Measurements from ENCODE around the gene SAT1. TPM values are rescaled to one million over a fixed set of nuclear protein-coding genes. Genes with fewer than 3 reads are reported as not detected.

The SAT1 gene
- total and polyA plus RNA-seq, 4 donors: 269 to 481 (median 393) TPM

DNA sequence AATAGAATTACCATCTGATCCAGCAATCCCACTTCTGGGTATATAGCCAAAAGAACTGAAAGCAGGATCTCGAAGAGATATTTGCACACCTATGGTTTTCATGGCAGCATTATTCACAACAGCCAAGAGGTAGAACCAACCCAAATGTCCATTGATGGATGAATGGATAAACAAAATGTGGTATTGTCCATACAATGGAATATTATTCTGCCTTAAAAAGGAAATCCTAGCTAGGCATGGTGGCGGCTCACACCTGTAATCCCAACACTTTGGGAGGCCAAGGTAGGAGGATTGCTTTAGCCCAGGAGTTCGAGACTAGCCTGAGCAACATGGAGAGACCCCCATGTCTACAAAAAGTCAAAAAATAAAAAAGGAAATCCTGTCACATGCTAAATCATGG is 27.3 kb downstream of the SAT1 start:
- no peak for DNase-seq
- H3K27ac ChIP-seq (ENCODE audit: low read depth in 1 of 2, low read length in 2 of 2): no peak overlapping the region
- no peaks in the 10 kb centered on the region for H3K27me3 ChIP-seq (ENCODE audit: control insufficient read depth in 1 of 2, insufficient read depth in 2 of 2, low read length in 1 of 2)
- H3K9me3 ChIP-seq (ENCODE audit: control insufficient read depth, low read length): no peaks in the 10 kb centered on the region
- no peaks in the 10 kb centered on the region for H3K36me3 ChIP-seq (ENCODE audit: control insufficient read depth in 1 of 2, insufficient read depth in 2 of 2, low read length in 1 of 2)
- intact Hi-C loops (cut with DNase I): no loop called here
- H3K4me1 ChIP-seq (ENCODE audit: control insufficient read depth in 1 of 2, insufficient read depth in 2 of 2, low read length in 2 of 2): no peaks in the 10 kb centered on the region
- H3K4me3 ChIP-seq (ENCODE audit: low read length in 2 of 2): no peak overlapping the region
- no peak for ATAC-seq (ENCODE audit: low FRiP score)
- WGBS, 2 donors: 86 to 95% methylated on average over 3 of the region's 3 CpGs

DNA sequence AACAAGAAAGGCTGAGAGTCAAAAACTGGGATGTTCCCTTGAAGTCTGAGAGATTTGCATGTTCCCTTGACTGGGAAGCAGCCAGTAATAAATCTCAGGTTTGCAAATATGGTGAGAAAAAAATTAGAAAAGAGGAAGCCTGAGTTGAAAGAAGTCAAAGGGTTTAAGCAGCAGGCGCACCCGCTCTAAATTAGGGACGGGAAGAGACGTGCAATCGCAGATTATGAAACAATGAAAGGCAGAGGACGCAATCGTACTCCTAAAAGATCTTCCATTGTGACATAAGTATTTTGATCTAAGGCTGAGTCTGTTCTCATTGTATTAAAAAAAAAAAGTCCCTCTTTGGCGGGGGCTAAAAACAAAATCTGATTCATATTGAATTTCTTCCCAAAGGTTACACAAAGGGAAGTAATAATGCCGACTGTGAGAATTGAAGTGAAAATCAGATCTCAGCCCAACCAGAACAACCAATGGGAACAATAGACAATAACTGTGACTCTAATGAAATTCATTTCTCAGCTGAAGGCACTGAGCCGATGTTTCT is 28.2 kb downstream of the SAT1 start:
- ATAC-seq (ENCODE audit: low FRiP score): no peak
- no peaks in the 10 kb centered on the region for H3K9me3 ChIP-seq (ENCODE audit: control insufficient read depth, low read length)
- 66 to 81% methylated on average over 10 of the region's 10 CpGs for WGBS, 2 donors
- no peaks in the 10 kb centered on the region for H3K27me3 ChIP-seq (ENCODE audit: control insufficient read depth in 1 of 2, insufficient read depth in 2 of 2, low read length in 1 of 2)
- no peaks in the 10 kb centered on the region for H3K4me1 ChIP-seq (ENCODE audit: control insufficient read depth in 1 of 2, insufficient read depth in 2 of 2, low read length in 2 of 2)
- no peak overlapping the region for H3K4me3 ChIP-seq (ENCODE audit: low read length in 2 of 2)
- no peak for DNase-seq
- H3K27ac ChIP-seq (ENCODE audit: low read depth in 1 of 2, low read length in 2 of 2): no peak overlapping the region
- H3K36me3 ChIP-seq (ENCODE audit: control insufficient read depth in 1 of 2, insufficient read depth in 2 of 2, low read length in 1 of 2): no peaks in the 10 kb centered on the region
- intact Hi-C loops (cut with DNase I): no loop called here

DNA sequence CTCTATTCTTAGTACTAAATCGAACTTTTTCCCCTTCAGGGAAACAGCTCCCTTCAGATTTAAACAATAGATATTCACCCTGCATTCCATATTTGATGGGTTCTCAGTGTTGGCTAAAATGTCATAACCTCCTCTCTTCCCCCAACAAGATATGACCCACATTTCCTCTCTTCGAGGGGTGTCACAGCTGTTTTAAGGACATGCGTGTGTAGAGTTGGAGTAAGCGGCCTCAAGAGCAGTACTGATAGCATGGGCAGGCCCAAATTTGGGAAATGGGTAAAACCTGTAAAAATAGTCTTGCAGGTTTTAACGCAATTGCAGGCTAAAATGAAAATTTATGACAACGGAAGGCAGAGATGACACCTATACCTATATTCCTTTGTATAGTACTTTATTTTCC is 28.7 kb downstream of the SAT1 start:
- H3K27ac ChIP-seq (ENCODE audit: low read depth in 1 of 2, low read length in 2 of 2): no peak overlapping the region
- WGBS, 2 donors: 62 to 71% methylated on average over 6 of the region's 6 CpGs
- DNase-seq: no peak

DNA sequence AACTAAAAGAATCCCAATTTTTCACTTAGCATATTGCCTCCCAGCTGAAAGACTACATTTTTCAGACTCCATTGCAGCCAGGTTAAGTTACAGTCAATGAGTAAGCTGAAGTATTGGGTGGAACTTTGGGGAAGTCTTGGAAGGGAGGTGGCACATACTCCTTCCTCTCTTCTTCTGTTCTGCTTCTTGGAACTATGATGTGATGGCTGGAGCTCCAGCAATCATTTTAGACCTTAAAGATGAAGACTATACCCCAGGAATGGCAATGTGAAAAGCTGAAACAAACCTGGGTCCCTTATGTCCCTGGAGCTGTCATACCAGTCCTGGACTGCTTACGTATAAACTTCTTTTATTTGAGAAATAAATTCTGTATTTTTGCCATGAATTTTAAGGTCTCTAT is 30.8 kb downstream of the SAT1 start:
- Histone ChIP-seq H3K27ac (ENCODE audit: low read depth in 1 of 2, low read length in 2 of 2) (no peak overlapping the region), H3K27me3 (ENCODE audit: control insufficient read depth in 1 of 2, insufficient read depth in 2 of 2, low read length in 1 of 2) (no peaks in the 10 kb centered on the region), H3K36me3 (ENCODE audit: control insufficient read depth in 1 of 2, insufficient read depth in 2 of 2, low read length in 1 of 2) (no peaks in the 10 kb centered on the region), H3K9me3 (ENCODE audit: control insufficient read depth, low read length) (no peaks in the 10 kb centered on the region), H3K4me3 (ENCODE audit: low read length in 2 of 2) (no peak overlapping the region), H3K4me1 (ENCODE audit: control insufficient read depth in 1 of 2, insufficient read depth in 2 of 2, low read length in 2 of 2) (no peaks in the 10 kb centered on the region)
- no peak for DNase-seq
- no peak for ATAC-seq (ENCODE audit: low FRiP score)
- 94 to 96% methylated on average over 1 of the region's 1 CpG for WGBS, 2 donors
- intact Hi-C loops (cut with DNase I): no loop called here

More for the DNA sequence above, 28.7 kb downstream of the SAT1 start:
- H3K27me3 ChIP-seq (ENCODE audit: control insufficient read depth in 1 of 2, insufficient read depth in 2 of 2, low read length in 1 of 2): no peaks in the 10 kb centered on the region
- H3K36me3 ChIP-seq (ENCODE audit: control insufficient read depth in 1 of 2, insufficient read depth in 2 of 2, low read length in 1 of 2): no peaks in the 10 kb centered on the region
- H3K4me1 ChIP-seq (ENCODE audit: control insufficient read depth in 1 of 2, insufficient read depth in 2 of 2, low read length in 2 of 2): no peaks in the 10 kb centered on the region
- no peak overlapping the region for H3K4me3 ChIP-seq (ENCODE audit: low read length in 2 of 2)
- ATAC-seq (ENCODE audit: low FRiP score): no peak
- no peaks in the 10 kb centered on the region for H3K9me3 ChIP-seq (ENCODE audit: control insufficient read depth, low read length)
- intact Hi-C loops (cut with DNase I): no loop called here

DNA sequence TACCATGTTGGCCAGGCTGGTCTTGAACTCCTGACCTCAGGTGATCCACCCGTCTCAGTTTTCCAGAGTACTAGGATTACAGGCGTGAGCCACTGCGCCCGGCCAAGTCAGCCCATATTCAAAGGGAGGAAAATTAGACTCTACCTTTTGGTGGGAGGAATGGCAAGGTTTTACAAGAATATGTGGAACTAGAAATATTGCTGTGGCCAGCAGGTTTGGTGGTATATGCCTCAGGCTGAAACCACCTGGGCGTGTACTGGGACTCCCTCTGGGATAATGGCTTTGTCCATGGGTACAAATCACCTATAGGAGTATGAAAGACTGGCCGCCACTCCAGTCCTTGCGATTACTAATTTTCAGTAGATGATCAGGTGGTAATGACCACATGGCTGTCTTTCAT is 32.4 kb downstream of the SAT1 start:
- Histone ChIP-seq H3K36me3 (ENCODE audit: control insufficient read depth in 1 of 2, insufficient read depth in 2 of 2, low read length in 1 of 2) (no peaks in the 10 kb centered on the region), H3K4me1 (ENCODE audit: control insufficient read depth in 1 of 2, insufficient read depth in 2 of 2, low read length in 2 of 2) (no peaks in the 10 kb centered on the region), H3K27me3 (ENCODE audit: control insufficient read depth in 1 of 2, insufficient read depth in 2 of 2, low read length in 1 of 2) (no peaks in the 10 kb centered on the region), H3K27ac (ENCODE audit: low read depth in 1 of 2, low read length in 2 of 2) (no peak overlapping the region), H3K4me3 (ENCODE audit: low read length in 2 of 2) (no peak overlapping the region), H3K9me3 (ENCODE audit: control insufficient read depth, low read length) (no peaks in the 10 kb centered on the region)
- intact Hi-C loops (cut with DNase I): no loop called here
- DNase-seq (no peak), ATAC-seq (ENCODE audit: low FRiP score) (no peak)
- 90 to 96% methylated on average over 7 of the region's 7 CpGs for WGBS, 2 donors

DNA sequence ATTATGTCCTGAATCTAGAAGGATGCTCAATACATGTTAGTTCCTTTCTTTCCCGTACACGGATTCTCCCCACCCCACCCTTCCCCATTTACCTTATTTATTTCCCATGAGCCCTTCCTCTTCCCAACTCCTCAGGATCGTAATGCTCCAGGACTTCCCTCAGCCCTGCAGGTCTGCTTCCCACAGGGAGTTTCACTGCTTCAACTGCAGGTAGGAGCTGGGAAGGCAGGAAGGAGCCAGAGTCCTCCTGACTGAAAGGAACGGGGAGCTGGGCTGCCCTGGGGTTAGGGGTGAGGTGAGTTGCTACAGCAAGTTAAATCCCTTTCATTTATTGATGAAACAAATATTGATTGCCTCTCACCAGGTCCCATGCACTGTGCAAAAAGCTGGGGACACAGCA is 33.2 kb downstream of the SAT1 start:
- H3K27ac ChIP-seq (ENCODE audit: low read depth in 1 of 2, low read length in 2 of 2): no peak overlapping the region
- ATAC-seq (ENCODE audit: low FRiP score) (no peak), DNase-seq (no peak)
- no peaks in the 10 kb centered on the region for H3K36me3 ChIP-seq (ENCODE audit: control insufficient read depth in 1 of 2, insufficient read depth in 2 of 2, low read length in 1 of 2)
- no peak overlapping the region for H3K4me3 ChIP-seq (ENCODE audit: low read length in 2 of 2)
- WGBS, 2 donors: 77 to 83% methylated on average over 4 of the region's 4 CpGs
- H3K9me3 ChIP-seq (ENCODE audit: control insufficient read depth, low read length): no peaks in the 10 kb centered on the region
- intact Hi-C loops (cut with DNase I): no loop called here
- H3K4me1 ChIP-seq (ENCODE audit: control insufficient read depth in 1 of 2, insufficient read depth in 2 of 2, low read length in 2 of 2): no peaks in the 10 kb centered on the region
- no peaks in the 10 kb centered on the region for H3K27me3 ChIP-seq (ENCODE audit: control insufficient read depth in 1 of 2, insufficient read depth in 2 of 2, low read length in 1 of 2)

DNA sequence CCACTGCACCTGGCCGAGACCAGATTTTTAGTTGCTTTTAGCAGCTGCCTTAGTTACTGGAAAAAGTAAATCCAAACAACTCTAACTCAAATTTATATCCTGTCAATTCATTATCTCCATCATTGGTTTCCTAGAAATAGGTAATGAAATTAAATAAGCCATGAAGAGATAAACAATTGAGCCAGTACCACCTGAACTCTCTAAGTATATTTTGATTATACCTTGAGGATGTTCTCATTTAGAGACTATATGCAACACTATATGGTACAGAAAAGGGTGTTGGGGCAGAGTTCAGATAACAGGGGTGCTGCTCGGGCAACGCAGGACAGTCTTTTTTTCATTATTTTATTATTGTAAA is 35.0 kb downstream of the SAT1 start:
- Histone ChIP-seq H3K36me3 (ENCODE audit: control insufficient read depth in 1 of 2, insufficient read depth in 2 of 2, low read length in 1 of 2) (no peaks in the 10 kb centered on the region), H3K27me3 (ENCODE audit: control insufficient read depth in 1 of 2, insufficient read depth in 2 of 2, low read length in 1 of 2) (no peaks in the 10 kb centered on the region), H3K4me1 (ENCODE audit: control insufficient read depth in 1 of 2, insufficient read depth in 2 of 2, low read length in 2 of 2) (no peaks in the 10 kb centered on the region), H3K9me3 (ENCODE audit: control insufficient read depth, low read length) (no peaks in the 10 kb centered on the region), H3K27ac (ENCODE audit: low read depth in 1 of 2, low read length in 2 of 2) (no peak overlapping the region), H3K4me3 (ENCODE audit: low read length in 2 of 2) (no peak overlapping the region)
- no peak for ATAC-seq (ENCODE audit: low FRiP score)
- 88 to 93% methylated on average over 3 of the region's 3 CpGs for WGBS, 2 donors
- intact Hi-C loops (cut with DNase I): no loop called here
- no peak for DNase-seq

DNA sequence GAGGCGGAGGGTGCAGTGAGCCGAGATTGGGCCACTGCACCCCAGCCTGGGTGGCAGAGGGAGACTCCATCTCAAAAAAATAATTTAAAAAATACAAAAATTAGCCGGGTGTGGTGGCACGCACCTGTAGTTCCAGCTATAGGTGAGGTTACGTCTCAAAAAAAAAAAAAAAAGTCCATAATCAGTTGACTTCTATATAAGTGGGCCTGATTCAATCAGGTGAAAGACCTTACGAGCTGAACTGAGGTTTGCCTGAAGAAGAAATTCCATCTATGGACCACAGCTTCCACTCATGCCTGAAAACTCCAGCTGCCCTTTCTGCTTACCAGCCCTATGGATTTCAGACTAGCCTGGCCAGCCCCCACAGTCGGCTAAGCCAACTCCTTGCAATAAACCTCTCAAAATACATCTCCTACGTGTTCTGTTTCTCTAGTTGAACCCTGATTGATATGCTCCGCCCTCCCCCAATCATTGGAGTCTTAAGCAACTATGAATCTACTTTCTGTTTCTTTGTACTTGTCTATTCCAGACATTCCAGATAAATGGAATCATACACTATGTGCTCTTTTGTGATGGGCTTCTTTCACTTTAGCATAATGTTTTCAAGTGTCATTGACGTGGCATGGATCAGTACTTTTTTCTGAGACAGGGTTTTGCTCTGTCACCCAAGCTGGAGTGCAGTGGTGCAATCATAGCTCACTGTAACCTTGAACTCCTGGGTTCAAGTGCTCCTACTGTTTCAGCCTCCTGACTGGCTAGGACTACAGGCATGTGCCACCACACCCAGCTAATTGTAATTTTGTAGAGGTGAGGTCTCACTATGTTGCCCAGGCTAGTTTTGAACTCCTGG is 36.6 kb downstream of the SAT1 start:
- no peaks in the 10 kb centered on the region for H3K36me3 ChIP-seq (ENCODE audit: control insufficient read depth in 1 of 2, insufficient read depth in 2 of 2, low read length in 1 of 2)
- no peak overlapping the region for H3K27ac ChIP-seq (ENCODE audit: low read depth in 1 of 2, low read length in 2 of 2)
- WGBS, 2 donors: 81 to 91% methylated on average over 10 of the region's 10 CpGs
- no peak overlapping the region for H3K4me3 ChIP-seq (ENCODE audit: low read length in 2 of 2)
- intact Hi-C loops (cut with DNase I): no loop called here
- no peak for ATAC-seq (ENCODE audit: low FRiP score)
- no peaks in the 10 kb centered on the region for H3K4me1 ChIP-seq (ENCODE audit: control insufficient read depth in 1 of 2, insufficient read depth in 2 of 2, low read length in 2 of 2)
- no peaks in the 10 kb centered on the region for H3K9me3 ChIP-seq (ENCODE audit: control insufficient read depth, low read length)
- H3K27me3 ChIP-seq (ENCODE audit: control insufficient read depth in 1 of 2, insufficient read depth in 2 of 2, low read length in 1 of 2): no peaks in the 10 kb centered on the region
- no peak for DNase-seq

DNA sequence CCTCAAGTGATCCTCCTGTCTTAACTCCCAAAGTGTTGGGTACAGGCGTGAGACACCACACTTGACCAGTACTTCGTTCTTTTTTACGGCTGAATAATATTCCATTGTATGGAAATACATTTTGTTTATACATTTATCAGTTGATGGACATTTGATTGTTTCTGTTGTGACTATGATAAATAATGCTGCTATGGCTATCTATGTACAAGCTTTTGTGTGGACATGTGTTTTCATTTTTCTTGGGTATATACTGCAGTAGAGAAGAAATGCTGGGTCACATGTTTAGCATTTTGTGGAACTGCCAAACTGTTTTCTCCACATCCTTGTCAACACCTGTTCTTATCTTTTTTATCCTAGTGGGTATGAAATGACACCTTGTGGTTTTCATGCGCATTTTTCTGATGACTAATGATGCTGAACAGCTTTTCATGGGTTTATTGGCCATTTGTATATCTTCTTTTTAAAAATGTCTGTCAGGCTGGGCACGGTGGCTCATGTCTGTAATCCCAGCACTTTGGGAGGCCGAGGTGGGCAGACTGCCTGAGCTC is 37.3 kb downstream of the SAT1 start:
- Histone ChIP-seq H3K27me3 (ENCODE audit: control insufficient read depth in 1 of 2, insufficient read depth in 2 of 2, low read length in 1 of 2) (no peaks in the 10 kb centered on the region), H3K27ac (ENCODE audit: low read depth in 1 of 2, low read length in 2 of 2) (no peak overlapping the region), H3K4me3 (ENCODE audit: low read length in 2 of 2) (no peak overlapping the region), H3K9me3 (ENCODE audit: control insufficient read depth, low read length) (no peaks in the 10 kb centered on the region), H3K36me3 (ENCODE audit: control insufficient read depth in 1 of 2, insufficient read depth in 2 of 2, low read length in 1 of 2) (no peaks in the 10 kb centered on the region), H3K4me1 (ENCODE audit: control insufficient read depth in 1 of 2, insufficient read depth in 2 of 2, low read length in 2 of 2) (no peaks in the 10 kb centered on the region)
- intact Hi-C loops (cut with DNase I): no loop called here
- no peak for DNase-seq
- ATAC-seq (ENCODE audit: low FRiP score): no peak
- WGBS, 2 donors: 85 to 92% methylated on average over 6 of the region's 6 CpGs
